ENCODE data around the gene FBXO7. TPM values are rescaled to one million over a fixed set of nuclear protein-coding genes. Genes with fewer than 3 reads are reported as not detected.

Gene FBXO7
- total RNA-seq, 1 experiment from 2014 or later: 85.1 TPM

GRCh38 chr22:32509045-32509444, 34.4 kb downstream of the FBXO7 start:
- ChIA-PET CTCF (no interaction called here), POLR2A (no interaction called here)
- Histone ChIP-seq H3K9me3 (no peaks in the 10 kb centered on the region), H3K27me3 (replicated peaks; ENCODE audit: control insufficient read depth, insufficient read depth, low read length) (no peaks in the 10 kb centered on the region), H3K4me1 (no peaks in the 10 kb centered on the region), H3K36me3 (ENCODE audit: control insufficient read depth, insufficient read depth, low read length) (no peaks in the 10 kb centered on the region), H3K4me3 (ENCODE audit: low read depth, low read length) (no peak overlapping the region)
- H3K27ac Mint-ChIP-seq (ENCODE audit: unreplicated experiment): no peak overlapping the region
- no peak for DNase-seq
- H3K4me1 Mint-ChIP-seq (ENCODE audit: low read depth, unreplicated experiment): peaks cover 7% of the 10 kb centered on the region
- H3K4me3 Mint-ChIP-seq (ENCODE audit: unreplicated experiment): no peak overlapping the region
- BruUV-seq (replicated peaks): no TSS peak
- TF ChIP-seq, protein P1, sequence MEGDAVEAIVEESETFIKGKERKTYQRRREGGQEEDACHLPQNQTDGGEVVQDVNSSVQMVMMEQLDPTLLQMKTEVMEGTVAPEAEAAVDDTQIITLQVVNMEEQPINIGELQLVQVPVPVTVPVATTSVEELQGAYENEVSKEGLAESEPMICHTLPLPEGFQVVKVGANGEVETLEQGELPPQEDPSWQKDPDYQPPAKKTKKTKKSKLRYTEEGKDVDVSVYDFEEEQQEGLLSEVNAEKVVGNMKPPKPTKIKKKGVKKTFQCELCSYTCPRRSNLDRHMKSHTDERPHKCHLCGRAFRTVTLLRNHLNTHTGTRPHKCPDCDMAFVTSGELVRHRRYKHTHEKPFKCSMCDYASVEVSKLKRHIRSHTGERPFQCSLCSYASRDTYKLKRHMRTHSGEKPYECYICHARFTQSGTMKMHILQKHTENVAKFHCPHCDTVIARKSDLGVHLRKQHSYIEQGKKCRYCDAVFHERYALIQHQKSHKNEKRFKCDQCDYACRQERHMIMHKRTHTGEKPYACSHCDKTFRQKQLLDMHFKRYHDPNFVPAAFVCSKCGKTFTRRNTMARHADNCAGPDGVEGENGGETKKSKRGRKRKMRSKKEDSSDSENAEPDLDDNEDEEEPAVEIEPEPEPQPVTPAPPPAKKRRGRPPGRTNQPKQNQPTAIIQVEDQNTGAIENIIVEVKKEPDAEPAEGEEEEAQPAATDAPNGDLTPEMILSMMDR (IDR thresholded peaks at IDR 0.05; ENCODE audit: insufficient read depth in 1 of 2, low read depth in 1 of 2, low read length in 1 of 2, severe bottlenecking in 1 of 2, unreplicated experiment in 1 of 2): no peak
- no peaks in the 10 kb centered on the region for H3K9me3 Mint-ChIP-seq (ENCODE audit: unreplicated experiment)
- no peaks in the 10 kb centered on the region for H3K27me3 Mint-ChIP-seq (ENCODE audit: insufficient read depth, unreplicated experiment)
- H3K36me3 Mint-ChIP-seq (ENCODE audit: insufficient read depth, unreplicated experiment): no peaks in the 10 kb centered on the region
- intact Hi-C loops (cut with micrococcal nuclease; ENCODE audit: unreplicated experiment): no loop called here

DNA sequence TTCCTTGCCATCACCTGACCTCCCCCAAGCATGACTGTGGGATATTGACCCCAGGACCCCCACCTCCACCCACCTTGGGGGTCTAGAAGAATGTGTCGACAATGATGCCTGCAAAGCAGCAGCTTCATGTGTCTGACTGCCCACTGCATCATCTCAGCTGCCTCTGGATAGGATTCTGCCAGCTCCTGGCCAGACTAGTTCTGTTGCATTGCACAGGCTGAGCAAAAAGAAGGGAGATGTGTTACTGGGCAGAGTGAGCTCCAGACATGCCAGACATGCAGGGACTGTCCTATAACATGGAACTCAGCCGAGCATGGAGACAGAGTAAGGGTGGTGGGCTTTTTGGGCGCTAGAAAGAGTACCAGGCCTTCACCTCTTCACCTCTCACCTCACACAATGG, 36.7 kb downstream of the FBXO7 start:
- Mint-ChIP-seq H3K9me3 (ENCODE audit: unreplicated experiment) (no peaks in the 10 kb centered on the region), H3K27ac (ENCODE audit: unreplicated experiment) (no peak overlapping the region), H3K27me3 (ENCODE audit: insufficient read depth, unreplicated experiment) (no peaks in the 10 kb centered on the region), H3K4me3 (ENCODE audit: unreplicated experiment) (no peak overlapping the region), H3K36me3 (ENCODE audit: insufficient read depth, unreplicated experiment) (no peaks in the 10 kb centered on the region), H3K4me1 (ENCODE audit: low read depth, unreplicated experiment) (peaks cover 7% of the 10 kb centered on the region)
- CTCF ChIA-PET: no interaction called here
- H3K27me3 ChIP-seq (replicated peaks; ENCODE audit: control insufficient read depth, insufficient read depth, low read length): no peaks in the 10 kb centered on the region
- POLR2A ChIA-PET: no interaction called here
- TF ChIP-seq, protein P1 (IDR thresholded peaks at IDR 0.05; ENCODE audit: insufficient read depth in 1 of 2, low read depth in 1 of 2, low read length in 1 of 2, severe bottlenecking in 1 of 2, unreplicated experiment in 1 of 2): no peak
- no peaks in the 10 kb centered on the region for H3K4me1 ChIP-seq
- H3K36me3 ChIP-seq (ENCODE audit: control insufficient read depth, insufficient read depth, low read length): no peaks in the 10 kb centered on the region
- no peak overlapping the region for H3K4me3 ChIP-seq (ENCODE audit: low read depth, low read length)
- H3K9me3 ChIP-seq: no peaks in the 10 kb centered on the region
- DNase-seq: no peak
- intact Hi-C loops (cut with micrococcal nuclease; ENCODE audit: unreplicated experiment): no loop called here
- BruUV-seq (replicated peaks): no TSS peak

DNA sequence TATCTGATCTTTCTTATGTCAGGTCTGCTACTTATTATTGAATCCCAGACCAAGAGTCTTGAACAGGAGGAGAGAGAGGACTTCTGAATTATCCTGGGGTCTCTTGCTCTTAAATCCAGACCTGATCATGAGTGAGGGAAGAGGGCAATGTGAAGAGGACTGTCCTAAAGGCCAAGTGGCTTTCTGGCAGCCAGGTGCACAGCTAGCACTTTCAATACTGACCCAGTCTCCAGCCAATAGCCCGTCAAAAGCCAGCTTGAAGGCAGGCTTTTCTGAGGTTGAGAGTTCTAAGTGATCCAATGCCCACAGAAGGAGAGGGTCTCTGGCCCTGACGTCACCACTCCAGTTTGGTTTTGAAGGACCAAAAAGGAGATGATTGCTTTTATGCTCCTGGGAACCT, 37.2 kb downstream of the FBXO7 start:
- TF ChIP-seq, protein P1 (IDR thresholded peaks at IDR 0.05; ENCODE audit: insufficient read depth in 1 of 2, low read depth in 1 of 2, low read length in 1 of 2, severe bottlenecking in 1 of 2, unreplicated experiment in 1 of 2): no peak
- Mint-ChIP-seq H3K27me3 (ENCODE audit: insufficient read depth, unreplicated experiment) (no peaks in the 10 kb centered on the region), H3K36me3 (ENCODE audit: insufficient read depth, unreplicated experiment) (no peaks in the 10 kb centered on the region), H3K4me3 (ENCODE audit: unreplicated experiment) (no peak overlapping the region), H3K27ac (ENCODE audit: unreplicated experiment) (no peak overlapping the region), H3K9me3 (ENCODE audit: unreplicated experiment) (no peaks in the 10 kb centered on the region), H3K4me1 (ENCODE audit: low read depth, unreplicated experiment) (peaks cover 7% of the 10 kb centered on the region)
- Histone ChIP-seq H3K27me3 (replicated peaks; ENCODE audit: control insufficient read depth, insufficient read depth, low read length) (no peaks in the 10 kb centered on the region), H3K4me1 (no peaks in the 10 kb centered on the region), H3K4me3 (ENCODE audit: low read depth, low read length) (no peak overlapping the region), H3K36me3 (ENCODE audit: control insufficient read depth, insufficient read depth, low read length) (no peaks in the 10 kb centered on the region), H3K9me3 (no peaks in the 10 kb centered on the region)
- no TSS peak for BruUV-seq (replicated peaks)
- POLR2A ChIA-PET: no interaction called here
- DNase-seq: no peak
- CTCF ChIA-PET: no interaction called here
- intact Hi-C loops (cut with micrococcal nuclease; ENCODE audit: unreplicated experiment): no loop called here
